Natural killer cell treated with Interleukin-12 subunit alpha and Interleukin-12 subunit beta and Interleukin-15 and Interleukin-18, amount 100 ng/mL, for 72 hours (primary cell): Measurements from ENCODE around the gene POMT1. TPM values are rescaled to one million over a fixed set of nuclear protein-coding genes. Genes with fewer than 3 reads are reported as not detected.
"Not testable (repeated sequence)": the region's sequence is repeated elsewhere in the genome, so short reads cannot be mapped to it uniquely, and the experiment has no call there.

Experiments used
- ATAC-seq, 2 donors: fragments of 150-1000 bp; cut with Tn5 transposase in 1 of 2; sonication (Bioruptor Pico), chemical (Tn5 transposase) in 1 of 2; 2 replicates each; pipeline ENCODE4 v1.10.0; 2021
- DNase-seq: peaks from one replicate; pipeline ENCODE4 v3.0.0; 2022; ENCODE audit warnings: low spot score
- H3K27ac Mint-ChIP-seq, 2 donors: 1 replicate in 1 of 2; 2 replicates in 1 of 2; pipeline ENCODE4 v1.8.0; 2022; ENCODE audit warnings: mixed read lengths in 2 of 2, mild to moderate bottlenecking in 1 of 2, moderate library complexity in 1 of 2
- H3K27me3 Mint-ChIP-seq, 2 donors: 1 replicate in 1 of 2; 2 replicates in 1 of 2; pipeline ENCODE4 v1.8.0; 2022; ENCODE audit warnings: mixed read lengths in 2 of 2
- H3K36me3 Mint-ChIP-seq: one replicate; pipeline ENCODE4 v1.8.0; 2022; ENCODE audit warnings: mixed read lengths
- H3K4me1 Mint-ChIP-seq, 2 donors: 1 replicate in 1 of 2; 2 replicates in 1 of 2; pipeline ENCODE4 v1.8.0; 2022; ENCODE audit warnings: low read depth in 2 of 2, mixed read lengths in 2 of 2, mild to moderate bottlenecking in 1 of 2
- H3K4me3 Mint-ChIP-seq: one replicate; pipeline ENCODE4 v1.8.0; 2022; ENCODE audit warnings: mixed read lengths
- H3K9me3 Mint-ChIP-seq: 2 replicates; pipeline ENCODE4 v1.8.0; 2022; ENCODE audit warnings: mixed read lengths
- total RNA-seq, 2 donors: library from RNA; stranded (reverse); gene quantifications; one replicate each; pipeline ENCODE4 v1.2.3, GENCODE V29; 2022

The POMT1 gene
- total RNA-seq: 10 to 100 TPM; 30.5 to 53.4 TPM

GRCh38 chr9:131502781-131503625 is at the start of gene POMT1:
TSS of gene POMT1 (plus strand) at chr9:131502918. CDS start at chr9:131504219, 1,301 bp downstream.
- H3K36me3 Mint-ChIP-seq: no peaks in the 10 kb centered on the region
- H3K27ac Mint-ChIP-seq: peak within 1 kb of the TSS; percentile 69 to 74
- H3K4me1 Mint-ChIP-seq: peaks cover 38 to 43% of the 10 kb centered on the region in 2 donors

DNA sequence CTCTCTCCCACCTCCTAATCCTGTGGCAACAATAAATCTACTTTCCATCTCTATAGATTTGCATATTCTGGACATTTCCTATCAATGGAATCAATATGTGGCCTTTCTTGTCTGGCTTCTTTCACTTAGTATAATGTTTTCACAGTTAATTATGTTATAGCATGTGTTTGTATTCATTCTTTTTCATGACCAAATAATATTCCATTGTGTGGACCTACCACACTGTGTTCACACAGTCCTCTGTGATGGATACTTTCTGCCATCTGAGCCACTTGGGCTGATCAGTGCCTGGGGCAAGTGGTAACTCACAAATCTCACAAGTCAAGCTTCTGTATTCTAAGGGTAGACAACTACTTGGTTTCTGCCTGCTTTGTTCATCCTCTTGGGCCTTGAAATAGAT is 48.7 kb upstream of the POMT1 start:
- Mint-ChIP-seq H3K4me1 (peaks cover 12 to 14% of the 10 kb centered on the region in 2 donors), H3K27ac (peak overlapping the region; percentile 53 to 57), H3K9me3 (no peaks in the 10 kb centered on the region), H3K36me3 (peaks cover 23% of the 10 kb centered on the region), H3K27me3 (no peaks in the 10 kb centered on the region), H3K4me3 (no peak overlapping the region)
- DNase-seq (no peak), ATAC-seq (no peak)

More at GRCh38 chr9:131502781-131503625, at the start of gene POMT1:
- DNase-seq (peak; percentile 89), ATAC-seq (peak; percentile 84 to 90)
- H3K27me3 Mint-ChIP-seq: peaks cover 0 to 5% of the 10 kb centered on the region in 2 donors
- no peaks in the 10 kb centered on the region for H3K9me3 Mint-ChIP-seq
- peak within 1 kb of the TSS; percentile 94 for H3K4me3 Mint-ChIP-seq

GRCh38 chr9:131455655-131456054 is 47.1 kb upstream of the POMT1 start:
- Mint-ChIP-seq H3K36me3 (peaks cover 27% of the 10 kb centered on the region), H3K4me1 (peaks cover 10 to 16% of the 10 kb centered on the region in 2 donors)
- H3K27me3 Mint-ChIP-seq, ATAC-seq, H3K9me3 Mint-ChIP-seq, H3K4me3 Mint-ChIP-seq, H3K27ac Mint-ChIP-seq: not testable (repeated sequence)
- DNase-seq: peak; percentile 29

DNA sequence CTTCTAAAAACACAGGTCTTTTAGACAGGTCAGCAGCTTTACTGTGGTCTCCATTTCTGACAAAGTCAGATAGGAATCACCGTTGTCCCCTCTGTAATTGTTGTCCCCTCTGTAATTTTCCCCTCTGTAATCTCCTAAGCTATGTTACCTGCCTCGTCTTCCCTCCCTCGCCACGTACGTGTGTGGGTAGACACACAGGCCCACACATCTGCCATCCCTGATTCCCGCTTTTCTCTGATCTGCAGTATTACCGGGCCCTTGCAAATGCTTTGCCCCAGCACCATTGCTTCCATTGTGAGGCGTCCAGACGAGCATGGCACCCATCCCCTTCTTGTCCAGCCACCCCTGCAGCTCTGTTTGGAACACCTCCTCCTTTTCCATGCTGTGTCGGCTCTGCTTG is 45.0 kb upstream of the POMT1 start:
- Mint-ChIP-seq H3K9me3 (no peaks in the 10 kb centered on the region), H3K27ac (no peak overlapping the region), H3K4me3 (no peak overlapping the region), H3K27me3 (no peaks in the 10 kb centered on the region), H3K4me1 (peaks cover 4 to 18% of the 10 kb centered on the region in 2 donors), H3K36me3 (peaks cover 39% of the 10 kb centered on the region)
- ATAC-seq (no peak), DNase-seq (no peak)

- no peak overlapping the region for H3K4me3 Mint-ChIP-seq
- no peaks in the 10 kb centered on the region for H3K27me3 Mint-ChIP-seq
- peak; percentile 22 for DNase-seq
- ATAC-seq: no peak
- H3K36me3 Mint-ChIP-seq: peaks cover 39% of the 10 kb centered on the region
- H3K9me3 Mint-ChIP-seq: no peaks in the 10 kb centered on the region
- peak overlapping the region in 1 of 2 donors; percentile 17 for H3K27ac Mint-ChIP-seq
- H3K4me1 Mint-ChIP-seq: peaks cover 0 to 15% of the 10 kb centered on the region in 2 donors
These were observed 43.7 kb upstream of the POMT1 start for GRCh38 chr9:131459056-131459455.

DNA sequence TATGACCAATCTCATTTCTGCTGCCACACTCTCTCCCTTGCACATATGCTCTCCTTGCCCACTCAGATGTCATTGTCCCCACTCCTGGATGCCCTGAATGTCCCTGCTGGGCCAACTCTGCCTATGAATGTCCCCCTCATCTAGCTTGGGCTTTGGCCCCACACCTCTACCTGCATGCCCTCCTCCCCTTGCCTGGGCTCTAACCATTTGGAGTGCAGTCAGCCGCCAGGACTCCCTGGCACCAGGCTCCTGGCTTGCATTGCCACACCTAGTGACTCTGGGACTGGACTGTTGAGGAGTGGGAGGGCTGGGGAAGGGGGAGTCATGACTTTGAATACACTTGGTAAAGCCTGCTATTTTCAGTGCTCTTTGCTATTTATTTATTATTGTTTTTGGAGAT is 41.6 kb upstream of the POMT1 start:
- ATAC-seq (no peak), DNase-seq (no peak)
- peaks cover 0 to 10% of the 10 kb centered on the region in 2 donors for H3K4me1 Mint-ChIP-seq
- H3K27ac Mint-ChIP-seq: no peak overlapping the region
- H3K9me3 Mint-ChIP-seq: no peaks in the 10 kb centered on the region
- peaks cover 34% of the 10 kb centered on the region for H3K36me3 Mint-ChIP-seq
- H3K27me3 Mint-ChIP-seq: no peaks in the 10 kb centered on the region
- no peak overlapping the region for H3K4me3 Mint-ChIP-seq

- no peaks in the 10 kb centered on the region for H3K27me3 Mint-ChIP-seq
- DNase-seq: no peak
- peaks cover 17% of the 10 kb centered on the region for H3K36me3 Mint-ChIP-seq
- no peaks in the 10 kb centered on the region for H3K9me3 Mint-ChIP-seq
- no peak overlapping the region for H3K27ac Mint-ChIP-seq
- H3K4me3 Mint-ChIP-seq: no peak overlapping the region
- no peak for ATAC-seq
- peaks cover 0 to 10% of the 10 kb centered on the region in 2 donors for H3K4me1 Mint-ChIP-seq
These were observed 38.2 kb upstream of the POMT1 start for GRCh38 chr9:131464354-131465000.

GRCh38 chr9:131465401-131465800 is 37.3 kb upstream of the POMT1 start:
- Mint-ChIP-seq H3K36me3 (peaks cover 20% of the 10 kb centered on the region), H3K9me3 (no peaks in the 10 kb centered on the region), H3K27ac (no peak overlapping the region), H3K4me3 (no peak overlapping the region), H3K4me1 (peaks cover 0 to 11% of the 10 kb centered on the region in 2 donors), H3K27me3 (no peaks in the 10 kb centered on the region)
- DNase-seq (no peak), ATAC-seq (no peak)

- no peaks in the 10 kb centered on the region for H3K9me3 Mint-ChIP-seq
- peaks cover 0 to 8% of the 10 kb centered on the region in 2 donors for H3K4me1 Mint-ChIP-seq
- ATAC-seq: no peak
- H3K27me3 Mint-ChIP-seq: no peaks in the 10 kb centered on the region
- H3K4me3 Mint-ChIP-seq: no peak overlapping the region
- DNase-seq: no peak
- no peak overlapping the region for H3K27ac Mint-ChIP-seq
- H3K36me3 Mint-ChIP-seq: peaks cover 11% of the 10 kb centered on the region
These were observed 35.3 kb upstream of the POMT1 start for GRCh38 chr9:131467214-131467935.

GRCh38 chr9:131468031-131468430 is 34.7 kb upstream of the POMT1 start:
- Mint-ChIP-seq H3K9me3 (no peaks in the 10 kb centered on the region), H3K4me3 (no peak overlapping the region), H3K27me3 (no peaks in the 10 kb centered on the region), H3K36me3 (peaks cover 15% of the 10 kb centered on the region), H3K27ac (no peak overlapping the region), H3K4me1 (peaks cover 0 to 11% of the 10 kb centered on the region in 2 donors)
- DNase-seq (no peak), ATAC-seq (no peak)

- Mint-ChIP-seq H3K9me3 (no peaks in the 10 kb centered on the region), H3K27me3 (no peaks in the 10 kb centered on the region), H3K4me1 (peaks cover 0 to 11% of the 10 kb centered on the region in 2 donors), H3K27ac (peak overlapping the region in 1 of 2 donors; percentile 71), H3K4me3 (no peak overlapping the region), H3K36me3 (peaks cover 15% of the 10 kb centered on the region)
- ATAC-seq (no peak), DNase-seq (no peak)
These were observed 33.4 kb upstream of the POMT1 start for GRCh38 chr9:131469356-131469755.

DNA sequence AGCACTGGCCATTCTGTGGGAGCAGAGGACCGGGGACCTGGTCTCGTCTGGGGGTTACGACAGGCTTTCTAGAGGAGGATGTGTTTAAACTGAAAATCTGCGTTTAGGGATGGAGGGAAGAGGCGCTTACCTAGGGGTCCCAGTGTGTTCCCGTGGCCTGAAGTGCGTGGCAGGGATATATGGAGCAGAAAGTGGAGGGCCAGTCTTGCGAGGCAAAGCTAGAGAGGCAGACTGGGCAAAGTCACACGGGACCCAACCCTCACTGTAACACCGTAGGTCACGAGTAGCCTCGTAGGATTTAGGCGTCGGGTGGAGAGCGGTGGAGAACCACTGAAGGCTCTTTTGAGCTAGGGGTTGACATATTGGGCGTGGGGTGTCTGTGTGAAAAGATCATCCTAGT is 32.8 kb upstream of the POMT1 start:
- H3K9me3 Mint-ChIP-seq: no peaks in the 10 kb centered on the region

GRCh38 chr9:131470581-131470991 is 32.1 kb upstream of the POMT1 start:
- ATAC-seq (no peak), DNase-seq (no peak)
- Mint-ChIP-seq H3K4me3 (no peak overlapping the region), H3K9me3 (no peaks in the 10 kb centered on the region), H3K27ac (no peak overlapping the region), H3K36me3 (peaks cover 20% of the 10 kb centered on the region), H3K4me1 (peaks cover 0 to 11% of the 10 kb centered on the region in 2 donors), H3K27me3 (no peaks in the 10 kb centered on the region)

More for the DNA sequence above, 32.8 kb upstream of the POMT1 start:
- ATAC-seq (no peak), DNase-seq (no peak)
- Mint-ChIP-seq H3K27ac (no peak overlapping the region), H3K36me3 (peaks cover 19% of the 10 kb centered on the region), H3K4me1 (peaks cover 0 to 11% of the 10 kb centered on the region in 2 donors), H3K4me3 (no peak overlapping the region), H3K27me3 (no peaks in the 10 kb centered on the region)
